Left cardiac atrium (tissue), 4 donors: ENCODE measurements around the gene CLDN22. TPM values are rescaled to one million over a fixed set of nuclear protein-coding genes. Genes with fewer than 3 reads are reported as not detected.

Source experiments
- ATAC-seq, 2 donors: fragments of 200-7000 bp; cut with Tn5 transposase; one replicate each; pipeline ENCODE4 v1.9.1; 2020; ENCODE audit warnings: mild to moderate bottlenecking in 2 of 2, moderate library complexity in 2 of 2
- DNase-seq: peaks from one replicate; pipeline ENCODE4 v3.0.0-alpha.2; 2020
- intact Hi-C, 2 donors: fragments of 100-400 bp; cut with DNase I; formaldehyde crosslinking; loops; one replicate each; pipeline versions ENCODE4 v1.14.1 to v1.15.1; 2022 to 2023
- total RNA-seq, 2 donors: library from RNA; stranded (reverse); fragmentation: NEBNext Ultra II Directional; extraction: Animal tissue kit (Norgen Biotek cat#: 25700); gene quantifications; one replicate each; pipeline ENCODE4 v1.2.1, GENCODE V29; 2021
- donor health status: DM: no; HTN: yes; CAD: no.
- donor health status: DM: no; HTN: yes; CAD: no; lungs with severe emphysema.
- donor health status: DM: yes; HTN: yes; CAD: no.
- donor health status: Dilated cardiomyopathy.

CLDN22 gene
- total RNA-seq, 2 donors from 2014 or later: not detected

- ATAC-seq (no peak), DNase-seq (no peak)
- intact Hi-C loops: no loop called here
These were observed 29.0 kb downstream of the CLDN22 start for GRCh38 chr4:183291070-183291469.

- DNase-seq (no peak), ATAC-seq (no peak)
- intact Hi-C loops: no loop called here
These were observed 30.4 kb downstream of the CLDN22 start for GRCh38 chr4:183289688-183290087.

GRCh38 chr4:183288955-183289354, 31.1 kb downstream of the CLDN22 start:
- intact Hi-C loops: no loop called here
- ATAC-seq (no peak), DNase-seq (no peak)

- intact Hi-C loops: no loop called here
- DNase-seq (no peak), ATAC-seq (no peak)
These were observed 32.4 kb downstream of the CLDN22 start for GRCh38 chr4:183287677-183288076.

GRCh38 chr4:183287309-183287659, 32.8 kb downstream of the CLDN22 start:
- ATAC-seq (no peak), DNase-seq (no peak)
- intact Hi-C loops: no loop called here

GRCh38 chr4:183286590-183287308, 33.3 kb downstream of the CLDN22 start:
- intact Hi-C loops: no loop called here
- ATAC-seq (no peak), DNase-seq (no peak)

GRCh38 chr4:183285886-183286285, 34.2 kb downstream of the CLDN22 start:
- intact Hi-C loops: no loop called here
- ATAC-seq (no peak), DNase-seq (no peak)

GRCh38 chr4:183284965-183285364, 35.1 kb downstream of the CLDN22 start:
- no peak for ATAC-seq
- intact Hi-C loops: no loop called here
- DNase-seq: no peak

GRCh38 chr4:183284258-183284785, 35.8 kb downstream of the CLDN22 start:
- intact Hi-C loops: no loop called here
- DNase-seq (no peak), ATAC-seq (no peak)

GRCh38 chr4:183276106-183276505, 44.0 kb downstream of the CLDN22 start:
- DNase-seq (no peak), ATAC-seq (no peak)
- intact Hi-C loops: no loop called here

- ATAC-seq: no peak
- intact Hi-C loops: no loop called here
- DNase-seq: no peak
These were observed 47.7 kb downstream of the CLDN22 start for GRCh38 chr4:183272384-183272783.

- DNase-seq (no peak), ATAC-seq (no peak)
- intact Hi-C loops: loop anchor here in 1 of 2 donors (10.0 kb wide), 1 partner anchor 464 kb away; no protein-coding TSS in a partner anchor
These were observed 51.5 kb downstream of the CLDN22 start for GRCh38 chr4:183268556-183268955.

Other genes starting within 250 kb of the CLDN22 start
- gene WWC2, start 221.0 kb downstream of the CLDN22 start, total RNA-seq: 10 to 100 TPM; 31.5 to 32.3 TPM
- not detected for gene CLDN24, start 2.1 kb upstream of the CLDN22 start, total RNA-seq
- gene CDKN2AIP, start 124.4 kb upstream of the CLDN22 start, total RNA-seq: 10 to 100 TPM in 1 of 2 donors, 1 to 10 TPM in 1; 8.7 to 11.2 TPM
- 1 to 10 TPM; 5.4 to 6.2 TPM for gene ING2, start 184.8 kb upstream of the CLDN22 start, total RNA-seq